AG04449 (cell line): ENCODE data around the gene ZSCAN25.
"Not testable (repeated sequence)": the region's sequence is repeated elsewhere in the genome, so short reads cannot be mapped to it uniquely, and the experiment has no call there.

Source experiments
- CTCF ChIA-PET: fragments of 350-600 bp; formaldehyde crosslinking; extraction: SDS; loops from one replicate; lab custom pipeline; 2021; ENCODE audit warnings: antibody characterized with exemption; lab: Yijun Ruan, JAX
- POLR2A ChIA-PET: fragments of 400-600, 350-600 bp; formaldehyde crosslinking; extraction: SDS; loops from one replicate; lab custom pipeline; 2020; ENCODE audit warnings: antibody characterized with exemption, inconsistent platforms; lab: Yijun Ruan, JAX
- DNase-seq: peaks from one replicate; pipeline ENCODE4 v3.0.0-alpha.2; 2010; ENCODE audit warnings: low read depth, low spot score
- H3K4me3 ChIP-seq: 2 replicates; pipeline ENCODE4 v1.5.1; 2011; ENCODE audit warnings: low read depth, mild to moderate bottlenecking, control low read depth, low read length
- CTCF ChIP-seq: IDR thresholded peaks from one replicate; pipeline ENCODE4 v1.5.1; 2011; ENCODE audit warnings: mild to moderate bottlenecking, moderate library complexity, low read length, control low read depth, inconsistent platforms; ENCODE audit not compliant: insufficient read depth; ENCODE audit errors: missing control alignments

ZSCAN25 gene

GRCh38 chr7:99626661-99627060 lies 9.9 kb downstream of the ZSCAN25 start:
- DNase-seq: no peak
- TF ChIP-seq CTCF: no peak
- CTCF ChIA-PET: no interaction called here
- POLR2A ChIA-PET: no interaction called here
- H3K4me3 ChIP-seq: no peak overlapping the region

GRCh38 chr7:99627513-99627912 lies 10.8 kb downstream of the ZSCAN25 start:
- no peak for TF ChIP-seq CTCF
- DNase-seq: no peak
- no peak overlapping the region for H3K4me3 ChIP-seq
- ChIA-PET POLR2A (no interaction called here), CTCF (no interaction called here)

GRCh38 chr7:99628471-99629465 lies 12.0 kb downstream of the ZSCAN25 start:
- no peak for DNase-seq
- ChIA-PET CTCF (no interaction called here), POLR2A (no interaction called here)
- TF ChIP-seq CTCF: no peak
- no peak overlapping the region for H3K4me3 ChIP-seq

- TF ChIP-seq CTCF: no peak
- no peak overlapping the region for H3K4me3 ChIP-seq
- no peak for DNase-seq
- ChIA-PET CTCF (interaction anchor here (1.2 kb wide), 1 partner anchor 8 kb away, joined by 6 read pairs; no protein-coding TSS in a partner anchor), POLR2A (no interaction called here)
Observed at GRCh38 chr7:99629643-99630042, 12.9 kb downstream of the ZSCAN25 start.

GRCh38 chr7:99631295-99632109 lies 14.8 kb downstream of the ZSCAN25 start:
- POLR2A ChIA-PET: no interaction called here
- H3K4me3 ChIP-seq: no peak overlapping the region
- DNase-seq: no peak
- CTCF ChIA-PET: interaction anchor here (0.5 to 1.3 kb wide), 2 partner anchors 14 to 358 kb away, joined by 3 read pairs; no protein-coding TSS in a partner anchor
- TF ChIP-seq CTCF: no peak

- DNase-seq, CTCF ChIA-PET, H3K4me3 ChIP-seq, POLR2A ChIA-PET: not testable (repeated sequence)
Observed at GRCh38 chr7:99637414-99637813, 20.7 kb downstream of the ZSCAN25 start.
